ACC112 (cell line): ENCODE measurements around the gene SPTBN5.

ENCODE experiments used
- H2AFZ ChIP-seq: fragments of 200-600 bp; sonication (generic); one replicate; pipeline ENCODE4 v1.6.0; 2017; ENCODE audit warnings: antibody characterized with exemption, low read length; ENCODE audit not compliant: unreplicated experiment
- H3K27ac ChIP-seq: fragments of 200-600 bp; sonication (generic); 2 replicates; pipeline ENCODE4 v1.5.1; 2014; ENCODE audit warnings: low read depth, mild to moderate bottlenecking, antibody characterized with exemption, low read length, moderate library complexity
- H3K27me3 ChIP-seq: fragments of 200-600 bp; sonication (generic); 2 replicates; pipeline ENCODE4 v1.6.1; 2014; ENCODE audit warnings: mild to moderate bottlenecking, antibody characterized with exemption, low read length, moderate library complexity, mixed read lengths; ENCODE audit not compliant: insufficient read depth
- H3K36me3 ChIP-seq: fragments of 200-600 bp; sonication (generic); 2 replicates; pipeline ENCODE4 v1.6.1; 2016; ENCODE audit warnings: mild to moderate bottlenecking, antibody characterized with exemption, low read length, moderate library complexity, mixed read lengths; ENCODE audit not compliant: insufficient read depth
- H3K4me1 ChIP-seq: fragments of 200-600 bp; sonication (generic); one replicate; pipeline ENCODE4 v1.6.1; 2016; ENCODE audit warnings: low read length, mixed read lengths; ENCODE audit not compliant: insufficient read depth, unreplicated experiment, control insufficient read depth
- H3K4me3 ChIP-seq: fragments of 200-600 bp; sonication (generic); 2 replicates; pipeline ENCODE4 v1.5.1; 2014; ENCODE audit warnings: mild to moderate bottlenecking, low read depth, low read length
- H3K79me2 ChIP-seq: fragments of 200-600 bp; sonication (generic); one replicate; pipeline ENCODE4 v1.6.0; 2016; ENCODE audit warnings: low read length; ENCODE audit not compliant: control insufficient read depth, unreplicated experiment, insufficient read depth

SPTBN5 gene

DNA sequence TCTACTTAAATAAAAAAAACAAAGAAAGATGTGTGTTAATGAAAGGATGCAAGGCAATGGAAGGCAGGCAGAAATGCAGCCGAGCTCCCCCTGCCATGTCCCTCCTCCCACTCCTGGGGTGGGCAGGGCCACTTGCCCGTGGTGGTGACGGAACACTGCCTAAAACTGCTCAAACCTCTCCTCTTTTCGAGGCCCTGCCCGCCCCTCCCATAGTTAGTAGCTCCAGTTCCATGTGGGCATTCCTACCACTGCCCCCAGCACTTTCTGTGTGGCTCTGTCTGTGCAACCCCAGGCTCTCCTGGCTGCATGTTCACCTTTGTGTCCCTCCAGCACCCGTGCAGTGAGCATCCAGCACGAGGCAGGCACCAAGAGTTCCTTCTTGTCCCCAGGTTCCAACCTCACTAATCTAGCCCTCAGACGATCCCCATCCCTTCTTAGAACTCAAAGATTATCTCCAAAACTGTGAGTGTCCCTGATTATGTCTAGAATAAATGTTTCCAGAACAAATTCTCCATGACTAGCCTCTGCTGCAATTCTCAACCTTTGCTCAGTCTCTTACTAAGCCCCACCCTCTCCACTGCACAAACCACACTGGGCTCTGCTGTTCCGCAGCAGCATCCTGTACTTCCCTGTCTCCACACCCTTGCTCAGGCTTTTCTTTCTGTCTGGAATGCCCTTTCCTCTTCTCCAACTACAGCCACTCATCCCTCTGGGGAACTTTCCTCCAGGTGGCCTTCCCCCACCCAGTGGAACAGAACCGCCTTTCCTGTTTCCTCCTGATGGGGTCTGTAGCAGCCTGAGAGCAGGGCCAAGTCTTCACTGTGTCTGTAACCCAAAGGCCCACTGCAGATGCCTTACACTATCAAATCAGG, 32.6 kb upstream of the SPTBN5 start:
- Histone ChIP-seq H3K27ac (no peak overlapping the region), H3K79me2 (peaks cover 6% of the 10 kb centered on the region), H2AFZ (no peak overlapping the region), H3K4me1 (peaks cover 19% of the 10 kb centered on the region), H3K4me3 (no peak overlapping the region), H3K27me3 (no peaks in the 10 kb centered on the region; the same call in 1 of the 2 replicates), H3K36me3 (peaks cover 8% of the 10 kb centered on the region; the same call in 1 of the 2 replicates)

DNA sequence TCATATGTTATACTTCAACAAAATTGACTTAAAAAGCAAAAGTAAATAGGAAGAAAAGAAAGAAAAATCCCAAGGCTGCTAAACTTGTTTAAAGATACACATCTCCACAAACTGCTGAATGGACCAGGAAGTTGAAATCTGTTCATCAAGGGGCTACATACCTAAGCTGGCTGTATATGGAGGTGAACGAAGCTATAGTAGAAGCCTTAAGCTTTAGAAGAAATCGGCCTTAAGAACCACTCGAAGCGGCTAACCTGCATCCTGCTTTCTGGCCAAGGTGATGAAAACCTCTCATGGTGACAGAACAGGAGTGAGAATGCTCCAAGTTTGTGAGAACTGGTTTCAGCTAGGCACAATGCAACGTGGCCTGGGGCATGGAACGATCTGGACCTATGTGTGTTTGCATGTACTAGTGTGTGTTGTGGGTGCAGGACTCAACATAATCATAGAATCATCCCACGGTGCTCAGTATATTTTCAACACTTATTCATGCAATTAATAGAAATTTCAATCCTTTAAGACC, 31.3 kb upstream of the SPTBN5 start:
- Histone ChIP-seq H3K4me1 (peaks cover 17% of the 10 kb centered on the region), H3K27ac (no peak overlapping the region), H2AFZ (no peak overlapping the region), H3K27me3 (no peaks in the 10 kb centered on the region; the same call in 1 of the 2 replicates), H3K79me2 (peaks cover 6% of the 10 kb centered on the region), H3K4me3 (no peak overlapping the region), H3K36me3 (peaks cover 8% of the 10 kb centered on the region; the same call in 1 of the 2 replicates)

DNA sequence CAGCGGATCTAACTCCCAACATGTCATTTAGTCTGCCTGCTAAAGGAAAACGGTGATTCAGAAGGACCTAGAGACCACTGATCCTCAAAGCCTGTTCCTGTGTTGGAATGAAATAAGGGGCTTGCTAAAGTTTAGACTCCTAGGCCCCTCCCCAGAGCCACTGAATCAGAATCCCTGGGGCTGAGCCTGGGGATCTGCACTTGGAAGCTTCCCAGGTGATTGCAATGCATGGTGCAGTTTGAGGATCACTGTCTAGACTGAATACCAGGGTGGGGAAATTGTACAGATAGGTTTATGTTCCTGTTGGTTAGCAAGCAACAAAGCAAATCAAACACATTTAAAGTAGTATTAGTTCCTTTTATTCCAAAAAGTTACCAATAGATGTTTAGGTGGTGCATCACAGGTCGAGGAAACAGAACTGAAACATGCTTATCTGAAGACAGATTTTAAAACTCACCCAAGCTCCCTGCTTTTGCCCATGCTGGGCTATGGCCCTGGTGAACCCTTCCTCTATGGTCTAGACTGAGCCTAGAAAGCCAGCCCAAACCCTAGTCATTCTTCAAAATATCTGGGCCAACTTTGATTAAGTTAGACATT, 29.6 kb upstream of the SPTBN5 start:
- Histone ChIP-seq H3K79me2 (peaks cover 2% of the 10 kb centered on the region), H3K36me3 (peaks cover 15% of the 10 kb centered on the region), H3K4me1 (peaks cover 14% of the 10 kb centered on the region), H3K27me3 (no peaks in the 10 kb centered on the region; the same call in 1 of the 2 replicates), H3K4me3 (no peak overlapping the region), H2AFZ (no peak overlapping the region), H3K27ac (no peak overlapping the region)

DNA sequence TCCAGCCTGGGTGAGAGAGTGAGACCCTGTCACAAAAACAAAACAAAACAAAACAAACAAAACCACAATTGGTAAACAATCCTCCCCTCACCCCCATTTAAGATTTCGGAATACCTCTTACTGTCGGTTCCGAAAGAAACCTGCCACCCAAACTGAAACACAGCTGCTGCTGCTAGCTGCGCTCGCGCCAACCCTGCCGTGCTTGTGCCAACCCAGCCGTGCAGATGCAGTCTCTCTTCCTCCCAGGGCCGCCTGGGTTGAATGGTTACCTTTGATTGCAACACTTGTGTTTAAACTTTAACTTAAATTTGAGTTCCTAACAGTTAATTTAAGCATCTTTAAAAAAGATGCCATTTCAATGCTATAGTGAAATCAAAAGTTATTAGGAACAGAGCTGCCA, 28.5 kb upstream of the SPTBN5 start:
- Histone ChIP-seq H3K4me3 (no peak overlapping the region), H3K27me3 (no peaks in the 10 kb centered on the region), H3K4me1 (peaks cover 23% of the 10 kb centered on the region), H3K36me3 (peaks cover 16% of the 10 kb centered on the region), H3K79me2 (peaks cover 2% of the 10 kb centered on the region), H3K27ac (no peak overlapping the region), H2AFZ (no peak overlapping the region)

DNA sequence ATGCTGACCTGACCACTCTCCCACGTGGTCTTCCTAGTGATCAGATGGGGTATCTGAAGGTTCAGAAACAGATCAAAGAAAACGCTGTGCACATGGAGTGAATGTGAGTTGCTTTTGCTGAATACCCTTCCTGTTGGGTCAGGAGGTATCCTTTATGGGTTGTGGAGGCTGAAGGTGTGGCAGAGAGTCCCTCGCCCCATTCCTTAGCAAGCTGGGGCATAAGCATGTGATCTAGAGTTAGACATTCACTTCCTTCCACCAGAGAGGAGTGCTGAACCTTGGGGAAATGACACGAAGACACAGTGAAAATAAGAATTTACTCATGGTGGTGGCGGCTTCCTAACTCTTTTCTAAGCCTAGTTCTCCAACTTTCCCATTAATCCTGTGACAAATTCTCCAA, 27.8 kb upstream of the SPTBN5 start:
- no peaks in the 10 kb centered on the region for H3K27me3 ChIP-seq
- no peak overlapping the region for H3K4me3 ChIP-seq
- no peak overlapping the region for H2AFZ ChIP-seq
- H3K79me2 ChIP-seq, result no peaks in the 10 kb centered on the region
- peaks cover 16% of the 10 kb centered on the region for H3K36me3 ChIP-seq
- H3K4me1 ChIP-seq, result peaks cover 25% of the 10 kb centered on the region
- H3K27ac ChIP-seq, result no peak overlapping the region

DNA sequence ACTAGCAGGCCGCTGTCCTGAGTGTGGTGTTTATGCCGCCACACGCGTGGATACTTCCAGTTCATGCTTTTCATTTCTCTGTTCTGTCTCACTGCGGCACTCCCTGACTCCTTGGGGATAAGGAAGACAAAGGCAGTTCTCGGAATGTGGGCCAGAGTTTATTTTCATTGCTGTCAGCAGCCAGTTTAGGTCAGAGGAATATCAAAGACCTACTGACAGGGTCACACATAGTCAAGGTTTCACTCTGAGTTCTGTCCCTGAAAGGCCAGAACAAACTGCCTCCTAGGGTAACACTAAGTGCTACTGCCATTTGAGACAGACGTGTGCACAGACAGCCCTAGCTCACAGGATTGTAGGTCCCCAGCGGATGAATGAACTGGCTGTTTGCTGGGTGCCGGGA, 27.3 kb upstream of the SPTBN5 start:
- Histone ChIP-seq H3K27ac (no peak overlapping the region), H3K79me2 (no peaks in the 10 kb centered on the region), H3K4me3 (no peak overlapping the region), H3K36me3 (peaks cover 20% of the 10 kb centered on the region), H3K4me1 (peaks cover 25% of the 10 kb centered on the region), H2AFZ (no peak overlapping the region), H3K27me3 (no peaks in the 10 kb centered on the region)

DNA sequence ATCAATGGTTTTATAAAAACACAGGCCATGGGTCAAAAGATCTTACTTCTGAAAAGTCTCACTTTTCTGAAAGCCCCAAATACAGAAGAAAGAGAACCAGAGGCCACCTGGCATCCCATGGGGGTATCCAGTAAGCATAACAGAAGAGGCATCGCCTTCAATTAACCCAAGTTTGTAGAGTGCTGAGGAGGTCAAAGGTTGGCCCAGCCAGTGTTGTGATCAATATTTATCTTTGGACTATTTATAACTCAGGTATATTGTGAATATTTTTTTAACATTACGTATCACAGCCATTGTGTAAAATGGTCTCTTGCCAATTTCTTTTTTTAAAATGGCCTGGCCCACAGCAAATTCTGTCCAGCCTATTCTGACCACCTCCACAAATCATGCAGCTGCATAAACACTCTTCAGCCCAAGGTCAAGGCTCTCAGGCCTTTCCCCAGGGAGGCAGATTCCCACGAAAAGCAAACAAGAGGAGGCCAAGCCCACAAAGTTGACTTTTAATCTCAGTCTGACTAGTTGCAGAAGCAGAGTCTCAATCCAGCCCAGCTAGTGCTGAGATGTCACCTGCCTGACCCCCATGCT, 26.2 kb upstream of the SPTBN5 start:
- Histone ChIP-seq H3K79me2 (no peaks in the 10 kb centered on the region), H2AFZ (no peak overlapping the region), H3K4me1 (peaks cover 25% of the 10 kb centered on the region), H3K4me3 (no peak overlapping the region), H3K36me3 (peaks cover 17% of the 10 kb centered on the region), H3K27me3 (no peaks in the 10 kb centered on the region), H3K27ac (no peak overlapping the region)

DNA sequence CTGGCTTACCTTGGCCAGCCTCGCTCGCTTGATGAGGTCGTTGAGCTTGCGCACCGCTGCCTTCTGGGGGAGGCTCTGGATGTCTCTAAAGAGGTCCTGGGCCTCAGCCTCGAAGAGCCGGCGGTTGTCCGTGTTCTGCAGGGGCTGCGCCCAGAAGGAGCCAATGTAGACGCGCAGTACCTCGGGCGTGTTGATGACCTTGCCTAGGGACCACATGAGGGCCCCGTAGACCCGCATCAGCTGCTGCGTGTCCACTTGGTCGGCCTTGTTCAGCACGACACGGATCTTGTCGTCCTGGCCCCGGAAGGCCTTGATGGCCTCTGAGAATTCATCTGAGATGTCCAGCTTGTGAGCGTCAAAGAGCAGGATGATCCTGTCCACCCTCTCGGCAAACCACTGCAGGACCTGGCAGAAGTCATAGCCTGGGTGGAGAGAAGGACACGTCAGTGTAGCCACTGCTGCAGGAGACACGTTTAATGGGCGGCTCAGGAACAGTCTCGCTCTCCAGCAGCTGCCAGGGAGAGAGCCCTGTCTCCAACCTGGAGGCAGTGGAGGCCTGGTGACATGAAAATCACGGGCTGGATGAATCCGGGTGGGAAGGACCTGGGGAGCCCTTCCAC, 25.5 kb upstream of the SPTBN5 start:
- no peaks in the 10 kb centered on the region for H3K27me3 ChIP-seq
- H3K36me3 ChIP-seq, result peaks cover 16% of the 10 kb centered on the region; the same call in 1 of the 2 replicates
- peaks cover 25% of the 10 kb centered on the region for H3K4me1 ChIP-seq
- H3K79me2 ChIP-seq, result peaks cover 1% of the 10 kb centered on the region
- H3K4me3 ChIP-seq, result no peak overlapping the region
- H2AFZ ChIP-seq, result no peak overlapping the region
- H3K27ac ChIP-seq, result no peak overlapping the region

DNA sequence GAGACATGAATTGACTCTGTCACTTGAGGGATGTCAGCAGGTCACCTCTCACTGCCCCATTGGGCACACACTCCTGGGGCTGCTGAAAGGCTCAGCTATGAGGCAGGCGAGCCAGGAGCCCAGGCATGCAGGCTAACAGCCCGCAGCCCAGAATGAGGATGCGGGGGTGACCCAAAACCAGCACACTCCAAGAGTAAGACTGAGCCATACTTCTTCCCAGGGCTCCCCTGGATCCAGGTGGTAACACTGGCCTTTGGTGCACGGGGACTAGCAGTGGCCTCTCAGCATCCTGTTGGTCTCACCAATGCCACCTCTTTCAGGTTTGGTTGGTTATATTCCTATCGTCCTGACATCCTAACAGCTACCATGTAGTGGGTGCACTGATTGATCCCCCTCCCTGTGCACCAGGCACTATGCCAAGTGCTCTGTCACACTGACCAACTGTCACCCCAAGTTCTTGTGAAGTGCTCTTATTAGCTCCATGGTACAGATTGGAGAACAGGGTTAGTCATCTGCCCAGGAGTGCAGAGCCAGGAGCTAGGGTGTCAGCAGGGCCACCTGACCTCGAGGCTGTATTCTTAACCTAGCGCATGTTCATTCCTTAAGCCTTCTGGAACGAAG, 24.8 kb upstream of the SPTBN5 start:
- no peak overlapping the region for H3K4me3 ChIP-seq
- no peak overlapping the region for H2AFZ ChIP-seq
- H3K36me3 ChIP-seq, result peaks cover 16% of the 10 kb centered on the region; the same call in 1 of the 2 replicates
- no peaks in the 10 kb centered on the region for H3K27me3 ChIP-seq
- H3K27ac ChIP-seq, result no peak overlapping the region
- peaks cover 25% of the 10 kb centered on the region for H3K4me1 ChIP-seq
- H3K79me2 ChIP-seq, result peaks cover 2% of the 10 kb centered on the region
